Frontal cortex (tissue), 4 donors: ENCODE data around the gene LRP4. TPM values are rescaled to one million over a fixed set of nuclear protein-coding genes. Genes with fewer than 3 reads are reported as not detected.
A peak's percentile ranks its signal among the peaks of the same experiment; 100 is the strongest.

Source experiments
- DNase-seq, 2 donors: peaks; one replicate each; pipeline ENCODE4 v3.0.0; 2012; ENCODE audit warnings: low spot score in 2 of 2
- FAIRE-seq: peaks from 2 replicates; lab custom pipeline; 2012; peaks lifted over from hg19 to GRCh38; lab: Jason Lieb, UNC
- total RNA-seq: library from RNA; depleted of rRNA; stranded (reverse); fragments of >200 nt; gene quantifications from one replicate; pipeline ENCODE4 v1.2.3, GENCODE V29; 2014
- donor health status: control.
- donor health status: control.
- donor health status: control.

Gene LRP4
- total RNA-seq, 1 donor from 2014 or later: 4.1 TPM

GRCh38 chr11:46856605-46857343 lies 61.6 kb downstream of the LRP4 start:
- FAIRE-seq (no peak), DNase-seq (no peak)

GRCh38 chr11:46855863-46856262 lies 62.5 kb downstream of the LRP4 start:
- DNase-seq (no peak), FAIRE-seq (no peak)

GRCh38 chr11:46855167-46855566 lies 63.2 kb downstream of the LRP4 start:
- FAIRE-seq (no peak), DNase-seq (no peak)

GRCh38 chr11:46850829-46851380 lies 67.4 kb downstream of the LRP4 start:
- FAIRE-seq: no peak
- no peak for DNase-seq

GRCh38 chr11:46849631-46850030 lies 68.7 kb downstream of the LRP4 start:
- FAIRE-seq: no peak
- no peak for DNase-seq

GRCh38 chr11:46846510-46846830 lies 71.9 kb downstream of the LRP4 start:
- FAIRE-seq (no peak), DNase-seq (no peak)

- no peak for FAIRE-seq
- DNase-seq: peak; percentile 93 to 94
Measured at GRCh38 chr11:46845740-46846509, 72.4 kb downstream of the LRP4 start, which contains the start of gene CKAP5. TSS of gene CKAP5 (minus strand) at chr11:46846280. CDS start at chr11:46821231, 25,049 bp downstream.

GRCh38 chr11:46845440-46845739 lies 73.0 kb downstream of the LRP4 start:
- FAIRE-seq (no peak), DNase-seq (no peak)

- no peak for FAIRE-seq
- no peak for DNase-seq
Measured at GRCh38 chr11:46840116-46840515, 78.2 kb downstream of the LRP4 start.

- no peak for FAIRE-seq
- no peak for DNase-seq
Measured at GRCh38 chr11:46838501-46838900, 79.8 kb downstream of the LRP4 start.

- DNase-seq (no peak), FAIRE-seq (no peak)
Measured at GRCh38 chr11:46837860-46838259, 80.5 kb downstream of the LRP4 start.

- FAIRE-seq (no peak), DNase-seq (no peak)
Measured at GRCh38 chr11:46836870-46837269, 81.5 kb downstream of the LRP4 start.

- FAIRE-seq: no peak
- DNase-seq: no peak
Measured at GRCh38 chr11:46836431-46836830, 81.9 kb downstream of the LRP4 start.

GRCh38 chr11:46835897-46836296 lies 82.5 kb downstream of the LRP4 start:
- no peak for FAIRE-seq
- no peak for DNase-seq

GRCh38 chr11:46834821-46835220 lies 83.5 kb downstream of the LRP4 start:
- FAIRE-seq (no peak), DNase-seq (no peak)

- FAIRE-seq: no peak
- DNase-seq: no peak
Measured at GRCh38 chr11:46832511-46833214, 85.7 kb downstream of the LRP4 start.

- FAIRE-seq: no peak
- no peak for DNase-seq
Measured at GRCh38 chr11:46827995-46828394, 90.4 kb downstream of the LRP4 start.

- DNase-seq (peak; percentile 49 to 68), FAIRE-seq (no peak)
Measured at GRCh38 chr11:46826310-46827044, 91.9 kb downstream of the LRP4 start.

GRCh38 chr11:46808799-46809431 lies 109.4 kb downstream of the LRP4 start:
- FAIRE-seq: no peak

More at GRCh38 chr11:46808799-46809431, 109.4 kb downstream of the LRP4 start:
- no peak for DNase-seq
